Left ventricle myocardium inferior (tissue), 1 donor: Measurements from ENCODE around the gene GCHFR. TPM values are rescaled to one million over a fixed set of nuclear protein-coding genes. Genes with fewer than 3 reads are reported as not detected.

Experiments used
- DNase-seq: peaks from one replicate; pipeline ENCODE4 v3.0.0-alpha.2; 2020
- H3K27ac ChIP-seq: fragments of 200-600 bp; replicated peaks from 2 replicates; pipeline ENCODE4 v1.8.0; 2021
- H3K27me3 ChIP-seq: fragments of 200-600 bp; 2 replicates; pipeline ENCODE4 v1.8.0; 2021; ENCODE audit warnings: low read depth
- H3K36me3 ChIP-seq: fragments of 200-600 bp; 2 replicates; pipeline ENCODE4 v1.8.0; 2021
- H3K4me1 ChIP-seq: fragments of 200-600 bp; 2 replicates; pipeline ENCODE4 v1.8.0; 2021
- H3K4me3 ChIP-seq: fragments of 200-600 bp; 2 replicates; pipeline ENCODE4 v1.8.0; 2021; ENCODE audit warnings: mild to moderate bottlenecking, moderate library complexity
- H3K9me3 ChIP-seq: fragments of 200-600 bp; replicated peaks from 2 replicates; pipeline ENCODE4 v1.8.0; 2021
- CTCF ChIP-seq: fragments of 200-600 bp; IDR thresholded peaks from 2 replicates; pipeline ENCODE4 v1.8.0; 2021; ENCODE audit warnings: antibody characterized with exemption, mild to moderate bottlenecking, borderline replicate concordance
- intact Hi-C: fragments of 100-400 bp; cut with micrococcal nuclease; formaldehyde crosslinking; loops from one replicate; pipeline ENCODE4 v1.11.0; 2022
- total RNA-seq: library from RNA; stranded (reverse); fragmentation: NEBNext Ultra II Directional; extraction: Animal tissue kit (Norgen Biotek cat#: 25700); gene quantifications from one replicate; pipeline ENCODE4 v1.2.1, GENCODE V29; 2021
- donor health status: DM: no; HTN: yes; CAD: no; lungs with severe emphysema.

The GCHFR gene
- total RNA-seq, 1 donor from 2014 or later, result 7.1 TPM

DNA sequence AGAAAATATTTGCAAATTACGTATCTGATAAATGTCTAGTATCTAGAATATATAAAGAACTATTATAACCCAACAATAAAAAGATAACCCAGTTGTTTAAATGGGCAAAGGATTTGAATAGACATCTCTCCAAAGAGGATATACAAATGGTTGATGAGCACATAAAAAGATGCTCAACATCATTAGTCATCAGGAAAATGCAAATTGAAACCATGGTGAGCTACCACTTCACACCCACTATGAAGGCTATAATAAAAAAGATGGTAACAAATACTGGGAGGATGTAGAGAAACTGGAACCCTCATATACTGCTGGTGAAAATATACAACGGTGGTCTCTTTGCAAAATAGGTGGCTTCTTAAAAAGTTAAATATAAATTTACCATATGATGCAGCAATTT is 40.9 kb upstream of the GCHFR start:
- Histone ChIP-seq H3K27ac (no peak overlapping the region), H3K36me3 (no peaks in the 10 kb centered on the region), H3K9me3 (no peaks in the 10 kb centered on the region), H3K4me3 (no peak overlapping the region), H3K4me1 (no peaks in the 10 kb centered on the region), H3K27me3 (no peaks in the 10 kb centered on the region)
- no peak for TF ChIP-seq CTCF
- no peak for DNase-seq
- intact Hi-C loops, result no loop called here

- intact Hi-C loops, result no loop called here
Observed at GRCh38 chr15:40723919-40724318, 39.9 kb upstream of the GCHFR start.

GRCh38 chr15:40731034-40731433 is 32.8 kb upstream of the GCHFR start:
- Histone ChIP-seq H3K27ac (peak overlapping the region; percentile 42), H3K27me3 (no peaks in the 10 kb centered on the region), H3K4me3 (no peak overlapping the region), H3K36me3 (peaks cover 40% of the 10 kb centered on the region), H3K4me1 (no peaks in the 10 kb centered on the region), H3K9me3 (no peaks in the 10 kb centered on the region)
- no peak for DNase-seq
- intact Hi-C loops, result no loop called here
- TF ChIP-seq CTCF, result no peak

More at GRCh38 chr15:40723919-40724318, 39.9 kb upstream of the GCHFR start:
- Histone ChIP-seq H3K9me3 (no peaks in the 10 kb centered on the region), H3K27me3 (no peaks in the 10 kb centered on the region), H3K27ac (no peak overlapping the region), H3K4me1 (no peaks in the 10 kb centered on the region), H3K4me3 (no peak overlapping the region), H3K36me3 (no peaks in the 10 kb centered on the region)
- no peak for DNase-seq
- TF ChIP-seq CTCF, result no peak

- H3K27ac ChIP-seq, result no peak overlapping the region
- TF ChIP-seq CTCF, result no peak
- intact Hi-C loops, result no loop called here
Observed at GRCh38 chr15:40736575-40736974, 27.3 kb upstream of the GCHFR start.

GRCh38 chr15:40737048-40737447 is 26.8 kb upstream of the GCHFR start:
- H3K27me3 ChIP-seq, result no peaks in the 10 kb centered on the region
- H3K4me1 ChIP-seq, result no peaks in the 10 kb centered on the region
- no peak for TF ChIP-seq CTCF
- DNase-seq, result no peak
- no peak overlapping the region for H3K27ac ChIP-seq
- intact Hi-C loops, result no loop called here
- H3K36me3 ChIP-seq, result peaks cover 89% of the 10 kb centered on the region
- no peak overlapping the region for H3K4me3 ChIP-seq
- no peaks in the 10 kb centered on the region for H3K9me3 ChIP-seq

More at GRCh38 chr15:40736575-40736974, 27.3 kb upstream of the GCHFR start:
- H3K4me1 ChIP-seq, result no peaks in the 10 kb centered on the region
- peaks cover 84% of the 10 kb centered on the region for H3K36me3 ChIP-seq
- H3K4me3 ChIP-seq, result no peak overlapping the region
- no peaks in the 10 kb centered on the region for H3K27me3 ChIP-seq
- no peaks in the 10 kb centered on the region for H3K9me3 ChIP-seq
- DNase-seq, result no peak

DNA sequence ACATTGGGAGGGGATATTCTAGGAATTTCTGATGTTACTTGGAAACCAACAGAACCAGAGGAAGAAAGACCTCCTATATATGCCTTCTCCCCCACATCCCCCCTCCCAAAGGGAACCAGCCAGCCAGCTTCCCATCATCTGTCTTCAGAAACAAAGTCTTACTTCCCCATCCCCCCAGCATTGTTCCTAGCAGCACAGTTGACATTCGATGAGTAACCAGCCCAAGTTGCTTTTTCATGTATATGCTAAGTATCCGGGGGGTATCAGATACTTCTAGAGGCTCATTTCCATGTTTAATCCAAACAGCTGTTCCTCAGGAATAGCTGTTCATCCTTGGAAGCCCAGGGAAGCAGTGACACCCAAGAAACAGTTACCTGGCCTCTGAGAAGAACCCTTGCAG is 24.8 kb upstream of the GCHFR start:
- no peak for TF ChIP-seq CTCF
- H3K36me3 ChIP-seq, result peaks cover 89% of the 10 kb centered on the region

More for the DNA sequence above, 24.8 kb upstream of the GCHFR start:
- Histone ChIP-seq H3K4me1 (peaks cover 11% of the 10 kb centered on the region), H3K9me3 (no peaks in the 10 kb centered on the region), H3K4me3 (no peak overlapping the region), H3K27ac (no peak overlapping the region), H3K27me3 (no peaks in the 10 kb centered on the region)
- intact Hi-C loops, result no loop called here
- no peak for DNase-seq
